NCI-H526 treated with DMSO at 0.1 percent for 48 hours (cell line): ENCODE measurements around the gene CACNA2D2.

ENCODE experiments used
- DNase-seq: peaks from one replicate; lab custom pipeline; 2025; lab: John Stamatoyannopoulos, UW

The CACNA2D2 gene

GRCh38 chr3:50369012-50369670, 134.3 kb downstream of the CACNA2D2 start:
- DNase-seq = no peak

DNA sequence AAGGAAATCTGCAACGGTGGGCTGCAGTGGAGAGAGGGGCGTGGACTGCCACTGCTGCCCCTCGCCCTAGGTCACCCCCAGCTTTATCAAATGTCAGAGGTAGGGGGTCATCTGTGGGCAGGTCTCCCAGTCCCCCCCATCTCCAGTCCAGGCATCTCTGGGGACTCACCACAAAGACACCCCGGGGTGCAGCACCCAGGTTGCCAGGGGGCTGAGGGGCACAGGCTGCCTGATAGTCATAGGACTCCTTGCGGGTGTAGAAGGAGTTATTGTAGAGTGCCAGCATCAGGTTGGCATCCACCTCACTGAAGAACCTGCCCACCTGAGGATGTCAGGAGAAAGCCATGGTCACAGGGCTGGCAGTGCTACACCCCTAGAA, 137.6 kb downstream of the CACNA2D2 start:
- no peak for DNase-seq

DNA sequence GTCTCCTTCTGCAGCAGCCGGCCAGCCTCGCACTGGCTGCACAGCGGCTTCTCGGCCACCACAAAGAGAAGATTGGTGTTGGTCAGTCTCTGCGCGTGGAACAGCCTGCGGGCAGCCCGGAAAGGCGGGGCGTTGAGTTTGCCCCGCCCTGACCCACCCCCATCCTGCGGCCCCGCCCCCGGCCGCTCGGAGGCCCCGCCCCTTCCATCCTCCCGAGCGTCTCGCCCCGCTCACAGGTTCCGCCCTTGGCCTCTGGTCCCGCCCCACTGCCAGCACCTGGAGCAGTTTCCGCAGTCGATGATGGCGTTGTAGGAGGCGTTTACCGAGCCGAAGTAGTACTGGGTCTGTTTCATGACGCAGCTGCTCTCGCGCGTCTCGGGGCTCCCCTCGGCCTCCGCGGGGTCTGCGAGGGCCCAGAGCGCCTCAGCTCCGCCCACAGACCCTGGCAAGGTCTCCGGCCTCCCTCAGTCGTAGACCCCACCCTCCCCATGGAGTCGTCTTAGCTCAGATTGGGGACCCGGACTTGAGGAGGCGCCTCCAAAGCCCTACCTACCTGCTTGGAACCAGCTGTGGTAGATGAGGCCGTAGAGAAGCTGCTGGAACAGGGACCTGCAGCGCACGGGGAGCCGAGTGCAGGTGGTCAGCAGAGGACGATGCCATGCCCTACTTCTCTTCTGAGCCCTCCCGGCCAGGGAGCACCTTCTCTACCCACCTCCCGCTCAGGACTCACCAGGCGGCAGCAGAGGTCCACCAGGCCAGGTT, 138.2 kb downstream of the CACNA2D2 start:
- DNase-seq = peak; percentile 40

DNA sequence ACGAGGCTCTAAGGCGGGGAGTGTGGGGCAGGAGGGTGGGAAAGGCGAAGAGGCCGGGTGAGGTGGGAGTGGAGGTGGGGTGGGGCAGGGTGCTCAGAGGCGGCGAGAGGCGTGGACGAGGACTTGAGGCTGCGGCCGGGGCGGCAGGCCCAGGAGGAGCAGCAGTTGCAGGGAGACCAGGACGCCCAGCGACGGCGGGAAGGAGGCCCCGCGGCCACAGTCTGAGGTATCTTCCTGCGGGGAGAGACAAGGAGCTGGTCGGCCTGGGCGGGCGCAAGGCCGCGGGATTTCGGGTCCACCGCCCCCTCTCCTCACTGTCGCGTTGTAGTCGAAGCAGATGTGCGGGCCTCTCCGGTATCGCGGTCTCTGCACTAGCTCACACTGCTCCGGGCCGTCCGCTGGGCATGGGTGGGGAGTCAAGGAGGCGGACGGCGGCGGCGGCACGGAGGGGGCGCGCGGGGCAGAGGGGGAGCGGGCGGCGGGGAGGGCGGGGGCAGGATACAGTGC, 138.8 kb downstream of the CACNA2D2 start:
- DNase-seq = no peak

- no peak for DNase-seq
Observed at GRCh38 chr3:50359760-50360110, 143.7 kb downstream of the CACNA2D2 start.

DNA sequence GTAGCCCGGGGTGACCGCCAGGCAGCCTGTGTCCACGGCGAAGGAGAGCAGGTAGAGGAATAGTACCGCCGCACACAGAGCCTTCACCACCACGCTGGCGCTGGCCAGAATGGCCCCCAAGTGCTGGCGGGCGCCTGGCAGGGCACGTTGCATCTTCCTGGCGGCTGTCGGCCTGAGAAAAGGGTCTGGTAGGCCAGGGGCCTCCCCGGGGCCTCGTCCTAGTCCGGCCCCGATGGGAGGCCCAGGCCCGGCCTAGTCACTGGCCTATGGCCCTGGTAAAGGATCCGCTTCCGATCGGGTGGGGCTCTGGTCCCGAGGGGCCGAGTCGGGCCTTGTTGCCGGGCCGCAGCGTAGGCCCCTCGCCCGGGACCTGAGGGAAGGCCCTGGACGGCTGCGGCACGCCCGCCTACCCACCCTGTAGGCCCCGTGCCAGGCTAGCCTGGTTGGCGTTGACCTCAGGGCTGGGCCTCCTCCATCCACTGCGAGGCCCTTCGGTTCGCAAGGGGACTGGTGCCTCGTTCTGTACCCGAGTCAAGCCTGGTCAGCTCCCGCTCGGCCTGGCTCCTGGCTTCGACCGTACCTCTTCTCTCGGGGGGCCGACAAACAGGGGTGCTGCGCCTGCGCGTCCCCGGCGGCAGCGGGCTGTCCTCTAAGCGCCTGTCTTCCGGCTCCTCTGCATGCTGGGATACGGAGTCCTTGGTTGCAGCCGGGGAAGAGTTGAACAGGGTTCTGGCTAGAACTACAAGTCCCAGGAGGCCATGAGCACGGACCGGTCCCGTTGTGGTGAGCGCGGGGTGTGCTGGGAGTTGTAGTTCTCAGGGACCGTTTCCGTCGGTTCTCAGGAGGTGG, 144.3 kb downstream of the CACNA2D2 start, which contains the start of gene TMEM115:
Gene TMEM115 (minus strand): TSS at position 611 of the 849 bp plus-strand sequence. CDS start 458 bp downstream, at position 153.
- peak; percentile 98 for DNase-seq

DNA sequence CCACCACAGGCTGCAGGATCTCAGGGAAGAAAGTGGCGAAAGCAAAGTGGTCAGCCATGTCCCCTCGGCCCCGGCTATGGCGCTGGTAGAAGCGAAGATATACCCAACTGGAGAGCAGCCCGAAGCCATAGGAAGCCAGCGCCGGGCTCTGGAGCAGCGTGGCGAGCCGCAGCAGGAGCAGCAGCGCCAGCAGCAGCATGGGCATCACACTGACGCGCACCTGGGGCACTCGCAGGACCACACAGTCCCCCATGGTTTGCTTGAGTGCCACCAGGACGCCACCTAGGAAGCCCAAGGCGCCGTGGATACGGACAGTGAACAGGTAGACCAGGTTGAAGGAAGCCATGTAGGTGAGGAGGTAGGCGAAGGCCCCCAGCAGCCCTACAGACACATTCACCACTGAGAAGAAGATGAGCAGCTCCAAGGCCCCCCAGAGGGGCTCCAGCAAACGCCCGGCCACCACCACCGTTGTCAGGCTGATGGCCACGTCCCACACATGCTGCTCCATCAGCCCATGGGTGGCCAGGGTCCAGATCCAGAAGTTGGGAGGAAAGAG, 145.0 kb downstream of the CACNA2D2 start:
- no peak for DNase-seq

- no peak for DNase-seq
Observed at GRCh38 chr3:50357481-50357880, 146.0 kb downstream of the CACNA2D2 start.

- no peak for DNase-seq
Observed at GRCh38 chr3:50356553-50356952, 146.9 kb downstream of the CACNA2D2 start.

DNA sequence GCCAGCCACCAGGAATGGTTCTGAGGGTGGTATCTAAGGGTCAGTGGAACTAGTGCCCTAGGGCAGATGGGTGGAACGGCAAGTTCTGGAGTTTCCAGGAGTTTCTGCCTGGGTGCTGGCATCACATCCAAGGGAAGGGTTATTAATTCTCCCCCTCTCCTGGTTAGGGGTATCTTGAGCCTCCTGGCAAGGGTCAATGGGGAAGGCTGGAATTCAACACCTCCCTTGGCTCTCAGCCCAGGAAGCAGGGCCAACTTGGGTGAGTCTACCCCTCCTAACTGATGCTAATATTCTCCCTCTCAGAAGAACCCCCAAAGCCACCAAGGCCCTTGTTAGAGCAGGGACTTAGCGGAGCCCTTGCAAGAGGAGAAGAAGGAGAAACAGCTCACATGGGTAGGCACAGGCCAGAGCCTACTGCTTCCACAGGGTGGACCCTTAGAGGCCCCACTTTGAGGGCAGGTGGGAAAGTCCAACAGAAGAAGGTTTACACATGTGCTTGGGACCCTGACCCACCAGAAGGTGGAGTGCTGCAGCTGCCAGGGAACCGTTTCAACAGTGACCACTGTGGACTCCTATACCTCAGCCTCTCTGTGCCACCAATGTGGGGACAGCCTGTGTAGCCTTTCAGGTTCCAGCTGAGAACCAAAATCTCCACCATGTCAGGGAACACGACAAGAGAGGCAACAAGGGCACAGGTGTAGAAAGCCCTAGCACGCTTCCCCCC, 147.4 kb downstream of the CACNA2D2 start:
- DNase-seq = no peak

GRCh38 chr3:50354850-50355249, 148.6 kb downstream of the CACNA2D2 start:
- no peak for DNase-seq

DNA sequence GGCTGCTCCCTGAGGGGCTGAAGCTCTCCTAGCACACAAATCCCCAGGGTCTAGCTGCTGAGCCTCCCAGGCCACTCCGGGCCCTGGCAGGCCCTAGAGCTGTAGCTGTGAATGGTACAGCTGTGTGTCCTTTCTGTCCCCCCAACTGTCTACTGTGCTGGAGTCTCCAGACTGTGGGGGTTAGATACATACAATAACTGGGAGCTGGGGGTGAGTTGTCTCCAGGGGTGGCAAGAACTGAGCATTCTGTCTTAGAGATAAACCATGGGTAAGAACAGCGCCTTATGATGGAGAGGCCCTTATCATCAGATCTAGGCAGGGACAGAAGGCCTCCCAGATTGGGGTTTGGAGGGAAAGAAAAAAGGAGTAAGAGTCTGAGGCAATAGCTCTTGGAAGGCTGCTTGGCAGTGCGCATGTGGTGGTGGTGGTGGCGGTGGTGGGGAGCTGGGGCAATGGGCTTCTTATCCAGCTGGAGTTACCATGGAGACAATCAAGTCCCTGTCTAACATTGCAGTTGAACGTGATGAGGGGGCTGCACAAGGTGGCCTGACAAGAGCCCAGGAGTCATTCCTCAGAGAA, 149.2 kb downstream of the CACNA2D2 start:
- no peak for DNase-seq

DNA sequence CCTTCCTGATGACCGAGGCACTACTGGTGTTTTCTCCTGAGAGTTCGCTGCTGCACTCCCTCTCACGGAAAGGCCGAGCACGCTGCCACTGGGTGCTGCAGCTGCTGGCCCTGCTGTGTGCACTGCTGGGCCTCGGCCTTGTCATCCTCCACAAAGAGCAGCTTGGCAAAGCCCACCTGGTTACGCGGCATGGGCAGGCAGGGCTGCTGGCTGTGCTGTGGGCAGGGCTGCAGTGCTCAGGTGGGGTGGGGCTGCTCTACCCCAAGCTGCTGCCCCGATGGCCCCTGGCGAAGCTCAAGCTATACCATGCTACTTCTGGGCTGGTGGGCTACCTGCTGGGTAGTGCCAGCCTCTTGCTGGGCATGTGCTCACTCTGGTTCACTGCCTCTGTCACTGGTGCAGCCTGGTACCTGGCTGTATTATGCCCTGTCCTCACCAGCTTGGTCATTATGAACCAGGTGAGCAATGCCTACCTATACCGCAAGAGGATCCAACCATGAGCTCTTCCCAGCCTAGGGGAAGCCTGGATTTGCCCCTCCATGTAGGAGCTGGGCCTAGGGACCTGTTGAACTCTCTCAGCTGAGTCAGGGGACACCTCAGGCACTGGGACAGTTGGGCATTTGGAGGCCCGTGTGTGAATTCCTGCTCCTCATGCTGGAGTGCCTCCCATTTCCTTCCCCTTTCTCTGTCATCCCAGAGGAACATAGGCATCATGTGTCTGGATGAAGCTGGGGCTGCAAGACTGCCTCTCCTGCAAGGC, 150.0 kb downstream of the CACNA2D2 start:
- no peak for DNase-seq

DNA sequence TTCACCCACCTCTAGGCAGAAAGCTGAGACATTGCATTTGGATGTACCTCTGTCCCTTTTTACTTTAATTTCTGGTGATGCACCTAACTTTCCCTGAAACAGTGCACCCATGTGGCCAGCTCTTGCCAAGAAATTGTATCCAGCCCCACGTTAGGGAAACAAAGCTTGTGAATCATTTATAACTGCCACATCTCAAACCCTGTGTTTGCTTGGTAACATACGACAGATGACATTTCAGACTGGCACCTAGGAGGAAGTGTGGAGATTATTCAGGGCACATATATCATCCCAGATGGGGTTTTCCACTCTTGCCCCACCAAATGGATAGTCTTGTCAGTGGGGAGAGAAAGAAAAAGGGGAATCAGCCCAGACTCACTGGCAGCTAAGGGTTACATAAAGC, 150.7 kb downstream of the CACNA2D2 start:
- DNase-seq = no peak

DNA sequence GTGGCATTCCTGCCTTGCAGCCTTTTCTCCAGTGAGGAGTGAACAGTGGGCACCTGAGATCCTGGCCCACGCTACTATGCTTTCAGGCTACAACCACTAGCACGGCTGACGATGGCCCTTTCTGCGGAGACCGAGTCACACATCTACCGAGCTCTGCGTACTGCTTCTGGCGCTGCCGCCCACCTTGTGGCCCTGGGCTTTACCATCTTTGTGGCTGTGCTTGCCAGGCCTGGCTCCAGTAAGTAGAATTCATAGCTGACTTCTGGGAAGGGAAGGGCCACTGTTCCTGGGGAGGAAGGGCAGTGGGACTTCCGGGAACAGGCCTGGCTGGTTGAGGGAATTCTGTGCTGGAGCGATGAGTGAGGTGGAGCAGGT, 152.1 kb downstream of the CACNA2D2 start:
- no peak for DNase-seq

DNA sequence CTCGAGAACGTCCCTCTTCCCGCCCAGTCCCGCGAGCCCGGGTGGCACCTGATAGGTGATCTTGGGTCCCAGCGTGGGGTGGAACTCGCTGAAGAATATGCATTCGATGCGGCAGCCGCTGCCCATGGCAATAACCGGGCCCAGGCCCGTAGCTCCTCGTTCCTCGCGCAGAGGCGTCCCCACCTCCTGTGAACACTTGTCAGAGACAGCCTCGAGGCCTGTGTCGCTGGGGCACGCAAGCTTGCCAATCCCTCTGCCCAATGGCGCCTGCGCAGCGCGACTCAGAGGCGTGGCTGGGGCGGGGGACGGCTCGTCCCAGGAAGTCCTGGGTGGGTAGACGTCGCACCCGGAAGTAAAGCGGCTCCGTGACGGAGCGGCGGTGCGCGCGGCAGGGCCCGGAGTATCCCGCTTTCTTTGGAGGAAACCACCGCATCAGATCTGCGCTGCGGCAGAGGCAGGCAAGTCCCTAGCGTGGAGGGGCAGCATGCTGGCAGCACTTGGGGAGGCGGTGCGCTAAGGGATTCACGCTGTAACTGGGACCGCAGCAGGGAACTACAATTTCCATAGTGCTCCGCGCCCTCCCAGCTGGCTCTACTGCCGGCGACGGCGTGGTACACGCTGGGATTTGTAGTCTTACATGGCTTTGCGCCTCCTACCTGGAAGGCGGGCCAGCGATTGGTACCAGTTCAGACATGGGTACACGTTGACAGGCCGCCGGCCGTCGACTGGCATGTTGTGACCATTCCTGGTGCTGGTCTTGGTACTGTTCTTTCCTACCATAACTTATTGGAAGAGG, 152.7 kb downstream of the CACNA2D2 start, which contains the start of the genes CYB561D2 and NPRL2:
Gene CYB561D2 (plus strand): TSS at position 336 of the 796 bp plus-strand sequence. CDS start 572 bp downstream, outside the sequence.
Gene NPRL2 (minus strand): TSS at position 249 of the 796 bp plus-strand sequence. CDS start 123 bp downstream, at position 126.
- DNase-seq = peak; percentile 90

DNA sequence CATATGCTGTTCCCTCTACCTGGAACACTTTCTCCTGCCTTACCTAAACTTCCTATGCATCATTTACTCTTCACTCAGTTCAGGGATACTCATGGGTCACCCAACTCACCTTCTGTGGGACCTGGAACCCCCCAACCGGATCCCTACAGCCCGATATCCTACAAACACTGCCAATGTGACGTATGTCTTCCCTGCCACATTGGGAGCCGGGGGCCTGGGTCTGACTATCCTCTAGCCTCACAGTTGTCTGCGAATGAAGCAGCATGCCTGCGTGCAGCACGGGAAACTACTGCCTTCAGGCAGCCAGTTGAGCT, 153.3 kb downstream of the CACNA2D2 start:
- no peak for DNase-seq

DNA sequence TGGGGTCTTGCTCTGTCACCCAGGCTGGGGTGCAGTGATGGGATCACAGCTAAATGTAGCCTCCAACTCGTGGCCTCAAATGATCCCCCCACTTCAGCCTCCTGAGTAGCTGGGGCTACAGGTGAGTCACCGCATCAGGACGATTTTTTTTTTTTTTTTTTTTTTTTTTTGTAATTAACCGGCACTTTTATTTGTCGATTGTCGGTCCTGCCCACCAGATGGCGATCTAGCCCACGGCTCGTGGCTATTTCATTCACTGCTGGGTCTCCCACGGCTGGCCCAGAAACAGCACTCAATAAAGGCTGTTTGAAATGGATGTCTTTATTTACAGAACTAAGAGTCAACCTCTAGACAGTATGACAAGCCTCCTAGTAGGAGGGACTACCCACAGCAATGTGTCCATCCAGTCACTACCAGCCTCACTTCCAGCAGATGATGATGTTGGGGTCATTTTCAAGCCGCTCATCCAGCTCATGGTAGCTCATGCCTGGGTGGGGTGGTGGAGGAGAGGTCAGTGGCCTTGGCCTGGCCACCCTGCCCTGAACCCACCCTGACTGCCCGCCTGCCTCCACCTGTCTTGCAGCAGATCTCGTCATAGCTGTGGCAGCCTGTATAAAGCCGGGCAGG, 156.1 kb downstream of the CACNA2D2 start:
- peak; percentile 16 for DNase-seq
